HAP-1 (cell line): Measurements from ENCODE around the gene RELN.
"Not testable (repeated sequence)": the region's sequence is repeated elsewhere in the genome, so short reads cannot be mapped to it uniquely, and the experiment has no call there.

ENCODE experiments used
- DNase-seq, 2 experiments: peaks; one replicate each; pipeline ENCODE4 v3.0.0-alpha.2; 2016 to 2020; ENCODE audit warnings: low spot score in 2 of 2
- H3K27me3 ChIP-seq: fragments of 250-450 bp; sonication (Bioruptor Pico); 2 replicates; pipeline ENCODE4 v1.5.1; 2020; ENCODE audit warnings: low read depth, mild to moderate bottlenecking, moderate library complexity
- H3K36me3 ChIP-seq: fragments of 250-450 bp; sonication (Bioruptor Pico); replicated peaks from 2 replicates; pipeline ENCODE4 v1.5.1; 2020; ENCODE audit warnings: mild to moderate bottlenecking
- H3K4me1 ChIP-seq: fragments of 250-450 bp; sonication (Bioruptor Pico); 2 replicates; pipeline ENCODE4 v1.5.1; 2020; ENCODE audit warnings: mild to moderate bottlenecking
- H3K4me3 ChIP-seq: fragments of 250-450 bp; sonication (Bioruptor Pico); 2 replicates; pipeline ENCODE4 v1.5.1; 2020; ENCODE audit warnings: mild to moderate bottlenecking, moderate library complexity
- H3K9me3 ChIP-seq: fragments of 250-450 bp; sonication (Bioruptor Pico); 2 replicates; pipeline ENCODE4 v1.5.1; 2020; ENCODE audit warnings: mild to moderate bottlenecking, moderate library complexity
- in situ Hi-C: fragments of 300-500 bp; cut with MboI; formaldehyde crosslinking; loops from 3 replicates; pipeline ENCODE4 v1.14.3; 2020; ENCODE audit warnings: low sequenced_read_pairs, inconsistent platforms, mixed read lengths

Gene RELN

DNA sequence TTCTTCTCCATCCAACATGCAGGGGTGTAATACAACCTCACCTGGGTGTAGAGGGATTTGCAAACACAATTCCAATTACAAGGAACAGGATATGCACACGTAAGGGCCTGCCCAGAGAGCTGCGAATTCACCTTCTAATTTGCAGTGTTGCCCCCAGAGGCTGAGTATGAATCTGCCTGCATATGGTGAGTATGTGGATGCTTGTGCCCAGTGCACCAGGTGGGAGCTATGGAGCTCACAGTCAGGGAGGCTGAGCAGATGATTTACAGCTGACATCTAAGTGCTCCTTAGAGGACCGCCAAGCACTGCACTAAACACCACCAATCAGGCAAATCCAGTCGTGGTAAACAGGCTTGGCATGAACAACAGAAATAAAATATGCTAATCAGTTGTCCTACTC lies 132.0 kb downstream of the RELN start:
- H3K36me3 ChIP-seq, result no peaks in the 10 kb centered on the region
- no peaks in the 10 kb centered on the region for H3K9me3 ChIP-seq
- no peak overlapping the region for H3K4me3 ChIP-seq
- peaks cover 13% of the 10 kb centered on the region for H3K4me1 ChIP-seq
- no peaks in the 10 kb centered on the region for H3K27me3 ChIP-seq
- in situ Hi-C loops, result no loop called here
- DNase-seq, result no peak

GRCh38 chr7:103856929-103857328 lies 132.5 kb downstream of the RELN start:
- Histone ChIP-seq H3K4me3 (no peak overlapping the region), H3K4me1 (peaks cover 13% of the 10 kb centered on the region), H3K36me3 (no peaks in the 10 kb centered on the region), H3K27me3 (no peaks in the 10 kb centered on the region), H3K9me3 (no peaks in the 10 kb centered on the region)
- no peak for DNase-seq
- in situ Hi-C loops, result no loop called here

DNA sequence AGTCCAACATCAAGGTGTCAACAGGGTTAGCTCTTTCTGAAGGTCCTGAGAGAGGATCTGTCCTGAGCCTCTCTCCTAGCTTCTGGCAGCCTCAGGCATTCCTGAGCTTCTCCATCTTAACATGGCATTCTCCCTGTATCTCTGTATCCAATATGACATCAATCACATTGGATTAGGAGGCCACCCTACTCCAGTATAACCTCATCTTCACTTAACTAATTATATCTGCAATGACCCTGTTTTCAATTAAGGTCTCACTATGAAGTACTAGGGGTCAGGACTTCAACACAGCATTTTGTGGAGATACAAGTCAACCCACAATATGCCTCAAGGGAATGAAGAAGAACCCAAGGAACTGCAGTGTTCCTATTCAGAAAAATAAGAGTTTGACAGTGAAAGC lies 133.8 kb downstream of the RELN start:
- H3K9me3 ChIP-seq, result no peaks in the 10 kb centered on the region
- in situ Hi-C loops, result no loop called here
- peaks cover 13% of the 10 kb centered on the region for H3K4me1 ChIP-seq
- H3K36me3 ChIP-seq, result no peaks in the 10 kb centered on the region
- DNase-seq, result no peak
- no peak overlapping the region for H3K4me3 ChIP-seq
- no peaks in the 10 kb centered on the region for H3K27me3 ChIP-seq

- H3K4me1 ChIP-seq, result peaks cover 13% of the 10 kb centered on the region
- H3K9me3 ChIP-seq, result no peaks in the 10 kb centered on the region
- in situ Hi-C loops, result no loop called here
- DNase-seq, result peak; percentile 60 to 65
- no peaks in the 10 kb centered on the region for H3K36me3 ChIP-seq
- no peaks in the 10 kb centered on the region for H3K27me3 ChIP-seq
- no peak overlapping the region for H3K4me3 ChIP-seq
Observed at GRCh38 chr7:103854611-103855010, 134.8 kb downstream of the RELN start.

DNA sequence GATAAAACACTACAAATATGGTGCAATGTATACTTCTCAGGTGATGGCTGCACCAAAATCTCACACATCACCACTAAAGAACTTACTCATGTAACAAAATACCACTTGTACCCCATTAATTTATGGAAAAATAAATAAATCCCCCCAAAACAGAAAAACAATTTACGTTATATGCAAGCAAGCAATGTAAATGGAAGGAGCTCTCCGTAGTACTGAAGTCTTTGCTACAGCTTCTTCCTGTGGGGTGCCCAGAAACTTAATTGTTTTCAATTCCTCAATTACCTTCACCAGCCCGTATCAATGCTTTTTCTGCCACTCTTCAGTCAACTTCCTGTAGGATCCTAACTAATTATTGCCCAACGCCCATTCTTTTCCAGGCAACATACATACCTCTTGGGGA lies 138.1 kb downstream of the RELN start:
- peaks cover 13% of the 10 kb centered on the region for H3K4me1 ChIP-seq
- no peak for DNase-seq
- H3K9me3 ChIP-seq, result no peaks in the 10 kb centered on the region
- H3K27me3 ChIP-seq, result no peaks in the 10 kb centered on the region
- H3K36me3 ChIP-seq, result no peaks in the 10 kb centered on the region
- in situ Hi-C loops, result no loop called here
- no peak overlapping the region for H3K4me3 ChIP-seq

DNA sequence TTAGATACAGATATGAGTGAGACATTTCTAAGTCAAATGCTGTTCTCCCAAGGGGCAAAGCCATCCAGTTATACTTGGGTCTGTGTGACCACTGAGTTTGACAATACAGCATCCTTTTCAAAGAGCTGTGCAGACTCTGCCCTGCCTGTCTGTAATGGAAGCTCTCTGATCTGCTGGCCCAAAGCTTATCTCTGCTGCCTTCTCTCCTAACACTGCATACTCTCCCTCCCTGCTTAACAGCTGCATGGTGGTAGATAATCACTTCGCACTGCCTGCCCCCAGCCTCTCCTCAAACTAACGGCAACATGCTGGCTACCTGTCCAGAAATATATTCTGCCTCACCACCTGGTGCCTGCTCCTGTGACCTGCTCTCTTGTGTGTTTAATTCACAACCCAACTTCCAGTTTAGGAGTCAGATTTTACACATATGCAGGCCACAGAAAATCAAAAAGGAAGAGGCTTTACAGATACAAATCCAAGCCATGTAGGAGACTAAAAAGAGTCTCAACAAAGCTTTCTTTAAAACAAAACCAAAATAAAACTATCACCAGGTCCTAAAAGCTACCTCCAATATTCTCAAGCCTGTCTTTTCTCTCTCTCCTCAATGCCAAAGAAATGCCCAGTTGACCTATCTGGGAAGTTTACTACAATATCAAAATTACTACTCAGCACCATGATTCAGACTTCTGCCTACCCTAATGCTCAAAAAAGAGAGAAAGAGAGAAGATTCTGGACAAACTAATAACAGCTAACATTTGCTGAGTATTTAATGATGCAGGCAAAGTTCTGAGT lies 145.6 kb downstream of the RELN start:
- in situ Hi-C loops, result no loop called here
- Histone ChIP-seq H3K4me1 (no peaks in the 10 kb centered on the region), H3K27me3 (no peaks in the 10 kb centered on the region), H3K36me3 (no peaks in the 10 kb centered on the region), H3K9me3 (no peaks in the 10 kb centered on the region), H3K4me3 (no peak overlapping the region)
- DNase-seq, result no peak

DNA sequence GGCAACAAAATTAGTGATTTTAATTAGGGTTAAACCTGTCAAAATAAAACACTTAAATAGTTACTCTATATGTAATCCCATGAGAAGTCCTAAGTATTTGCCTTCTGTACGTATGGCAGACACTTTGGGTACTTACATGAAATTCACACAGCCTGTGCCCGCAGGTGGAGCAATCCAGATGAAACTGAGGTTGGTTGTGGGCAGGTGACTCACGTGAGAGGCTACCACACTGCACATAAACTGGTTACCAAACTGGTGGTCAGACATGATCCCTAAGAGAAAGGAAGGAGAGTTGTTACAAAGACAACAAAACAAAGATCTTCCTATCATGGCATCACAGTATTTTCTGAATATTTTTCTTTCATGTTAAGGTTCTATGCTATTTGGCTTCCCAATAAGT lies 156.1 kb downstream of the RELN start:
- no peak overlapping the region for H3K4me3 ChIP-seq
- in situ Hi-C loops, result no loop called here
- H3K9me3 ChIP-seq, result no peaks in the 10 kb centered on the region
- no peaks in the 10 kb centered on the region for H3K27me3 ChIP-seq
- H3K36me3 ChIP-seq, result no peaks in the 10 kb centered on the region
- no peaks in the 10 kb centered on the region for H3K4me1 ChIP-seq
- DNase-seq, result no peak

GRCh38 chr7:103832438-103832837 lies 157.0 kb downstream of the RELN start:
- in situ Hi-C loops, result no loop called here
- DNase-seq, result no peak
- H3K36me3 ChIP-seq, result no peaks in the 10 kb centered on the region
- no peak overlapping the region for H3K4me3 ChIP-seq
- H3K9me3 ChIP-seq, result no peaks in the 10 kb centered on the region
- no peaks in the 10 kb centered on the region for H3K27me3 ChIP-seq
- no peaks in the 10 kb centered on the region for H3K4me1 ChIP-seq

- Histone ChIP-seq H3K4me3 (no peak overlapping the region), H3K27me3 (no peaks in the 10 kb centered on the region), H3K36me3 (no peaks in the 10 kb centered on the region), H3K4me1 (peaks cover 6% of the 10 kb centered on the region; the same call in 1 of the 2 replicates), H3K9me3 (no peaks in the 10 kb centered on the region)
- DNase-seq, result no peak
- in situ Hi-C loops, result no loop called here
Observed at GRCh38 chr7:103824251-103824650, 165.2 kb downstream of the RELN start.

DNA sequence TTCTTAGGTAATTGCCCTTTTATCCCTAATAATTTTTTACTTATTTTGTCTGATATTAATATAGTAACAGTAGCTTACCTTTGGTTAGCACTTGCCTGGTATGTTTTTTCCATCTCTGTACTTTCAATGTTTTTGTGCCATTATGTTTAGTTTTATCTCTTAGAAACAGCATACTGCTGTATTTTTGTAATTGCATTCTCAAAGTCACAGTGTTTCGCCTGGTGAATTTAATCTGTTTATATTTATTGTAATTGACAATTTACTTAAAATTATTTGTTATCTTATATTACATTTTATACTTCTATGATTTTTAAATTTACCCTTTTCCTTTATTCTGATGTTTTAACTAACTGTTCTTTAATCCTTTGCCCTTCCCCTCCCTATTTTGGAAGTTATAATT lies 166.4 kb downstream of the RELN start:
- in situ Hi-C loops, result no loop called here
- Histone ChIP-seq H3K4me1 (peaks cover 6% of the 10 kb centered on the region; the same call in 1 of the 2 replicates), H3K4me3 (no peak overlapping the region), H3K27me3 (no peaks in the 10 kb centered on the region), H3K9me3 (no peaks in the 10 kb centered on the region), H3K36me3 (no peaks in the 10 kb centered on the region)
- DNase-seq, result no peak

- Histone ChIP-seq H3K4me3 (no peak overlapping the region), H3K9me3 (no peaks in the 10 kb centered on the region), H3K36me3 (no peaks in the 10 kb centered on the region), H3K27me3 (no peaks in the 10 kb centered on the region), H3K4me1 (peaks cover 6% of the 10 kb centered on the region; the same call in 1 of the 2 replicates)
- no peak for DNase-seq
- in situ Hi-C loops, result no loop called here
Observed at GRCh38 chr7:103821092-103821491, 168.4 kb downstream of the RELN start.

GRCh38 chr7:103815972-103816371 lies 173.5 kb downstream of the RELN start:
- DNase-seq, H3K9me3 ChIP-seq, in situ Hi-C loops, H3K4me1 ChIP-seq, H3K36me3 ChIP-seq, H3K4me3 ChIP-seq, H3K27me3 ChIP-seq: not testable (repeated sequence)

- Histone ChIP-seq H3K4me1 (no peaks in the 10 kb centered on the region), H3K9me3 (no peaks in the 10 kb centered on the region), H3K4me3 (no peak overlapping the region), H3K36me3 (no peaks in the 10 kb centered on the region), H3K27me3 (no peaks in the 10 kb centered on the region)
- in situ Hi-C loops, result no loop called here
- DNase-seq, result no peak
Observed at GRCh38 chr7:103813970-103814369, 175.5 kb downstream of the RELN start.

DNA sequence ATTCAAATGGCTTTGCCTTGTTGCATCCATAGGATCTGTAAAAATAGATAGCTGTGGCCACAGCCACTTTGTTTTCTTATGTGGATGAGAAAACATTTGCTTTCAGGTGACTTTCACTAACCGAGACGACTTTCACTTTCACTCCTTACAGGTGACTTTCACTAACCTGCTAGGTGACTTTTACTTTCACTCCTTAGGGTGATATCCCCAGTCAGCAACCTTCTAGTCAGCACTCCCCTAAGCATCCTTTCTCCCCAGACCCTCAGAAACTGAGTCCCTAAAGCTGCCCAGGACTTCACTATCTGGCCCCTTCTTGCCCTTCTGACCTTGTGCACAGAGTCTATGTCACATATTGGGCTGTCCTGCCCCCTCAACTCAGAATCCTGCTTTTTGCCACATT lies 177.5 kb downstream of the RELN start:
- no peak for DNase-seq
- no peaks in the 10 kb centered on the region for H3K9me3 ChIP-seq
- H3K36me3 ChIP-seq, result no peaks in the 10 kb centered on the region
- H3K4me1 ChIP-seq, result no peaks in the 10 kb centered on the region
- H3K4me3 ChIP-seq, result no peak overlapping the region
- in situ Hi-C loops, result no loop called here
- no peaks in the 10 kb centered on the region for H3K27me3 ChIP-seq

DNA sequence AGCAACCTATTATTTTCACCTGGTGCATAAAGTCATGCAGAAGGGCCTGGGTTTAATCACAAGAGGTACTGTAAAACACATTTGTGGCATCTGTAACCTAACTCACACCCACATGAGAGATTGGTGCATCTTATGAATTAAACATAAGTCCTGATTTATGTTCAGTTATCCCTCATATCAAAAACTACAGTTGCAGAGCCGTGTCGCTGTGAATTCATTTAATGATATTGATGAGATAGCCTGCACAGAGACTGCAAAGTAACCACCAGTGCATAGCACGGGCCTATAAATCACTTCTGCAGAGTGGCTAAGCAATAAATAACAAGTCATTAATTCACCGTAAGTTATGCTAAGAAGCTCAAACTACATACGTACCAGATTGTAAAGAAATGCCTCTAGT lies 178.2 kb downstream of the RELN start:
- Histone ChIP-seq H3K36me3 (no peaks in the 10 kb centered on the region), H3K4me1 (no peaks in the 10 kb centered on the region), H3K4me3 (no peak overlapping the region), H3K27me3 (no peaks in the 10 kb centered on the region), H3K9me3 (no peaks in the 10 kb centered on the region)
- in situ Hi-C loops, result no loop called here
- no peak for DNase-seq
